ENCODE data around the gene AMDHD1. TPM values are rescaled to one million over a fixed set of nuclear protein-coding genes. Genes with fewer than 3 reads are reported as not detected.
A peak's percentile ranks its signal among the peaks of the same experiment; 100 is the strongest.

The AMDHD1 gene, protein sequence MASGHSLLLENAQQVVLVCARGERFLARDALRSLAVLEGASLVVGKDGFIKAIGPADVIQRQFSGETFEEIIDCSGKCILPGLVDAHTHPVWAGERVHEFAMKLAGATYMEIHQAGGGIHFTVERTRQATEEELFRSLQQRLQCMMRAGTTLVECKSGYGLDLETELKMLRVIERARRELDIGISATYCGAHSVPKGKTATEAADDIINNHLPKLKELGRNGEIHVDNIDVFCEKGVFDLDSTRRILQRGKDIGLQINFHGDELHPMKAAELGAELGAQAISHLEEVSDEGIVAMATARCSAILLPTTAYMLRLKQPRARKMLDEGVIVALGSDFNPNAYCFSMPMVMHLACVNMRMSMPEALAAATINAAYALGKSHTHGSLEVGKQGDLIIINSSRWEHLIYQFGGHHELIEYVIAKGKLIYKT
- 0.44 TPM for total RNA-seq

DNA sequence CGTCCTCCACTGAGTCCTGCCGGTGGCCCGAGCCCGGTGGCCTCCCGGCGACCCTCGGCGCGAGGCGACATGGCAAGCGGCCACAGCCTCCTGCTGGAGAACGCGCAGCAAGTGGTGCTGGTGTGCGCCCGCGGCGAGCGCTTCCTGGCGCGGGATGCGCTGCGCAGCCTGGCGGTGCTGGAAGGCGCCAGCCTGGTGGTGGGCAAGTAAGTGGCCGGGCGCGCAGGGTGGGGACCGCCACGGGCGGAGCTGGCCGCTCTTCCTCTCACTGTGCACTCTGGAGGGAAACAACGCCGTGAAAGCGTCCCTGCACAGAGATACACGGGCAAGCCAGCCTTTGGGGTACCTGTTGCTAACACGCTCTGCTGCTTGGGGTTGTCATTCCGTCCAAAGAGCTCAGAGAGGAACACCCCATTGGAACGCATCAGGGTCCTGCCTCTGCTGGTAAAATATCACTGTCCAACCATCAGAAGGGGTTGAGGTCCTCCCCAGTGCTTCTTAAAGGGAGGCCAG lies at the start of gene AMDHD1:
Gene AMDHD1 (plus strand): TSS at position 2 of the 513 bp plus-strand sequence. CDS start 68 bp downstream, at position 70.
- peak; percentile 77 for ATAC-seq

DNA sequence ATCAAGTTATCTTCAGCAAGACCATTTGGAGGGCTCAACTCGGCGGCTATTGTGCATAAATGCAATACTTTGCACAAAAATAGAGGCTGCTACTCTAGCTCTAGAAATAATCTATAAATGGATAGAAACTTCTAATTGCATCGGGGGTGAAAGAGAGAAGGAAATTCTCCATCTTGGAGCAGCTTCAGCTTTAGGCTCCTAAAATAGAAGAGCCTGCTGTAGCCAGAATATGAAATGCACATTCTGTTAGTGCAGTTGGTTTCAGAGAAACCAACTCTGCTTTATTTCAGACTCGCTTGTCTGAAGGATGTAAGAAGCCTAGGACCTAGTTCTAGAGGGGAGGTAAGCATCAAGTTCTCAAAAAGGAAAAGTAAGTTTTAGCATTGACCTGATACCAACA lies 46.3 kb upstream of the AMDHD1 start:
- no peak for ATAC-seq

DNA sequence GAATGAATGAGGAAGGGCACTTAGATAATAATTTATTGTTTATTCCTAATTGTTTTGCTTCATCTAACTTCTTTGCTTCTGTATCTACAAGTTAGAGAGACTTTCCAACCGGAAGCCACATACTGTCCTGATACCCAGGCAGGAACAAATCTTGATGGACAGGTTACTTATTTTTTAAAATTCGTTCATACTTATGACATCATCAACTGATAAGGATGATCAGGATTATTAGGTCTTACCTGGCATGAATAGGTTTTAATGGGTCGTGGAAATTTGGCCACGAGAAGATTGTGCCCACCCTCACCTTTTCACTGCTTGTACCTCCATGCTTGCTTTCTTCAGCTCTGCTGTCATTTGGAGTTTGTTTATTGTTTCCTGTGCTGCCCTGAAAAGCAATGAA lies 45.0 kb upstream of the AMDHD1 start:
- ATAC-seq, result no peak

DNA sequence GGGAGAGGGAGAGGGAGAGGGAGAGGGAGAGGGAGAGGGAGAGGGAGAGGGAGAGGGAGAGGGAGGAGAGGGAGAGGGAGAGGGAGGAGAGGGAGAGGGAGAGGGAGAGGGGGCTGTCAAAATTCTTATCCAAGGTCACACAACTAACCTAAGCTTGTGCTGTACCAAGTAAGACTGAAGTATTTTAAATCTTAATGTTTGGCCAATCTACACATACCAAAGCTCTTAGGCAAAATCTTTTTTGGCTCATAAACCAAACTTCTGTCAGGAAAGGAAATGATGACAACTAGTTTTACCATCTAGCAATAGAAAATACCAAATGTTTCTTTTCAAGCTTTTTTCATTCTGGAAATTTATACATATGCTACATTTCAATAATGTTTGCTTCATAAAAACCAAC lies 34.6 kb upstream of the AMDHD1 start:
- no peak for ATAC-seq

DNA sequence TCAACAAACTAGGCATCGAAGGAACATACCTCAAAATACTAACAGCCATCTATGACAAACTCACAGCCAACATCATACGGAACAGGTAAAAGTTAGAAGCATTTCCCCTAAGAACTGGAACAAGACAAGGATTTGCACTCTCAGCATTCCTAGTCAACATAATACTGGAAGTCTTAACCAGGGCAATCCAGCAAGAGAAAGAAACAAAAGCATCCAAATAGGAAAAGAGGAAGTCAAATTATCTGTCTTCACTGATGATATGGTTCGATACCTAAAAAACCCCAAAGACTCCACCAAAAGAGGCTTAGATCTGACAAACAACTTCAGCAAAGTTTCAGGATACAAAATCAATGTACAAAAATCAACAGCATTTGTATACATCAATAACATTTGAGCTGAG lies 33.3 kb upstream of the AMDHD1 start:
- ATAC-seq, result no peak

DNA sequence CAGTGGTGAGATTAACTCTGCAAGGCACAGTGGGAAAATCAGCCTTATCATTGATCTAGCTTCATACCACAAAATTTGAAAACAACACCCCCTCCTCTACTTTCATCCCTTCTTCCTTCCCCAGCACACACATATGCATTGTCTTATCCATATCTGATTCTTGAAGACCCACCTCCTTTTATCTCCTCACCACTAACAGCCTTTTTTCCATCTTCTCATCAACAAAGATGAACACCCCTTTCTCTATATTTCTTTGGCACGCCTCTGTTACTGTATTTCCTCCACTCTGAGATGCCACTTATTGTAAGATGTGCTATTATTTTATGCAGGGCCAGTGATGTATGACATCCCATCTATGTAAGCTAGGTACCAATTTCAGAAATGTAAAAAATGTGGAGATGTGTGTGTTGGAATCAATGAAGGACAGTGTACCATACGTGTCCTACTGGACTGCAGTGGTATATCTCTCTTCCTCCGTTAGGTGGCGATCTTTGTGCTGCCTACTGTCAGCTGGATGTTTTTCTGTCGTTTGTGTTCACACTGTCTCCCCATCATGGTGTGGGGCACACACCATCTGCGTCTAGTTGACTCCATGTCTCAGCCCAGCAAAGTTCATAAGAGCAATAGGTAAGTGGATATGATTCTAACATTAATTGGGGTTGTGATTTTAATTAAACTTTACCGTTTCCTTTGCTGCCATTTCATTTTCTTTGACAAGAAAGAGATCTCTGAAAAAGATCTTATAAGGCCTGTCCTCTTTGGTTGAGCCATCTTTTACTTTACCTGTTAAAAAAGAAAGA lies 24.7 kb upstream of the AMDHD1 start:
- ATAC-seq, result peak; percentile 87

DNA sequence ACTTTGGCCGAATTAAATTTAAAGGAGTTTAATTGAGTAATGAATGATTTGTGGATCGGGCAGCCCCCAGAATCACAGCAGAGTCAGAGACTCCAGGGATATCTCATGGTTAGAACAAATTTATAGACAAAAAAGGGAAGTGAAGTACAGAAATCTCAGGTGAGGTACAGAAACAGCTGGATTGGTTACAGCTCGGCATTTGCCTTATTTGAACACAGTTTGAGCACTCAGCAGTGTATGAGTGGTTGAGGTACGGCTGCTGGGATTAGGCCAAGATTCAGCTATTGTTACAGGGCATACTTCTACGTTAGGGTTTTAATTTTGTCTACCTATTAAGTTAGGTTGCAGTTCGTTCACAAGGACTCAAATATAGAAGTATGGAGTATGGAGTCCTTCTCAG lies 24.0 kb upstream of the AMDHD1 start:
- ATAC-seq, result no peak

DNA sequence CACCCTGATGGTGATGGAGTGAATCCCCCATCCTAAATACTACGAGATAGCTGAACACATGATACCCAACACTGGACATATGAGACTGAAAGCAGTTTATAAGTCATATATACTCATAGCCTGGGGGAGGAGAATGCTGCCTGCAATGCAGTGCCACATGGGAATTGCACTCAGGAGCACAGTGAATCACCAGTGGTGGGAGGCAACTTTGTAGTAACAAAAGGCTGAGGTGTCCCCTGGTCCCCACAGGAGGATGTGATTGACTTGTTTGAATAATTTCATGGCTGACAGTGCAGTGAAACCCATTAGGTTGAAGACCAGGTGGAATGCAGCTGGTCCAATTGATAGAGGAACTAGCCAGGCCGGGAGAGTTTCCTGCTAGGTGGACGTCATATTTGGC lies 20.9 kb upstream of the AMDHD1 start:
- no peak for ATAC-seq

DNA sequence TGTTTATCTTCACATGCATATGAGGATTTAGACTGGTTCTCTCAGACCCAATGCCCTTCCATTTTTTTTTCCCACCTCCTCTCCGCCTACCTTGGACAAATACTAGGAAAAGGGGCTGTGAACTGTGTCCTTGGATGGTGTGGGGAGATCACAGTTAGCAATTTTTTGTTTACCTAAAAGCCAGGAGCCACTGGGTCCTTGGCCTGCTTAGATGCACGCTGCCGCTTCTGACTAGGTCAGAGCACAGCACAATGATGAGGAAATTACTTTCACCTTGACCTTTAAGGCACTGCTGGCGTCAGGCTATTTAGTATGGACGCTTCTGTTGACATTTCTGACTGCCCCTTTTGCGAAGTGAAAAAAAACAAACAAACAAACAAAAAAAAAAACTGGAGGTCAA lies 2.6 kb upstream of the AMDHD1 start:
- no peak for ATAC-seq

DNA sequence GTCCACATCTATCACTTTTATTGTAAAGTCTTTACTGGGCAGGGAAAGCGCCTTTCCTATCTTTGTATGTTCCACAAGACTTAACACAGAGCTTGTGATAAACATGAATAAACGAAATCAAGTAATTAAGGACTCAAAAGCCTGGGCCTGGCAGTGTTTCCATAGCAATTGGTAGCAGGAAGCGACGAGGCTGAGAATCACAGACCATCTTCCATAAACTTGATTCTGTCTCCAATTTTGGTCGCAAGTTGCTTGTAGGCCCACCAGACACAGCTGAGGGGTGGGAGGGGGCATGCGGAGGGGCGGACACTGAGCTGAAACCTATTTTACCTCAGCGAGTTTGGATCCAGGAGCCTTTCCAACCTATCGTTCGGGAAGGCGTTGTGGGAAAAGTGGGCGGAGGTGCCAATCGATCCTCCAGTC lies 1.0 kb upstream of the AMDHD1 start:
- ATAC-seq, result no peak

DNA sequence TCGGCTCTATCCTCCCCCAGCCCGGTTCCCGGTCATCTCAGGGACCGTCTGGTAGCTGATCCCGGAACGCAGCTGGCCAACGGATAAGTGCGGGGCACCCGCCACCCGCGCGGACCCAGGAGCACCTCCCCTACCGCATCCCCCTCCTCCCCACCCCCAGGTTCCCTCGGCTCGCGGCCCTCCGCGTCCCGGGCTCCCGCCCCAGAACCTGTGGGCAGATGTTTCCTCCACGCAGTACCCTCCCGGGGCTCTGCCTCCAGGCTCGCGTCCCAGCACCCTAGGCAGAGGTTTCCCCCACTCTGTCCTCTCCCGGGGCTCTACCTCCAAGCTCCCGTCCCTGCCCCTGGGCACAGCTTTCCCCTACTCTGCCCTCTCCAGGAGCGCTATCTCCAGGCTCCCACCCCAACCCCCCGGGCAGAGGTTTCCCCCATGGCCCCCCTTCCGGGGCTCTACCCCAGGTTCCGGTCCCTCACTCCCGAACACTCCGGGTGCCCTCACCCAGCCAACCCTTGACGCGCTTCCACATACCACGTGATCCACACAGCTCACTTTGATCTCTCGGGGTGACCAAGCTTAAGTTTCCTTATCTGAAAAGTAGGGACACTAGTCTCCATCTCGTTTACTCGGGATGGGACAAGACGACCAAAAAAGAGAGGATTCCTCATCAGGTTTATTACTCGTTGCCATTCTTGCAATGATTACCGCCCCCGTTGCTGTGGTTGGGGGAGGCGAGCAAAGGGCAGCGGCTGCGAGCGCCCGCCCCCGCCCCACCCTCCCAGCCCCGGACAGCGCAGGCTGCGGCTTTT lies 404 bp upstream of the AMDHD1 start, which contains the start of gene CCDC38:
Gene CCDC38 (minus strand): TSS at position 91 of the 806 bp plus-strand sequence. CDS start 6,105 bp downstream, outside the sequence.
- peak; percentile 96 for ATAC-seq

DNA sequence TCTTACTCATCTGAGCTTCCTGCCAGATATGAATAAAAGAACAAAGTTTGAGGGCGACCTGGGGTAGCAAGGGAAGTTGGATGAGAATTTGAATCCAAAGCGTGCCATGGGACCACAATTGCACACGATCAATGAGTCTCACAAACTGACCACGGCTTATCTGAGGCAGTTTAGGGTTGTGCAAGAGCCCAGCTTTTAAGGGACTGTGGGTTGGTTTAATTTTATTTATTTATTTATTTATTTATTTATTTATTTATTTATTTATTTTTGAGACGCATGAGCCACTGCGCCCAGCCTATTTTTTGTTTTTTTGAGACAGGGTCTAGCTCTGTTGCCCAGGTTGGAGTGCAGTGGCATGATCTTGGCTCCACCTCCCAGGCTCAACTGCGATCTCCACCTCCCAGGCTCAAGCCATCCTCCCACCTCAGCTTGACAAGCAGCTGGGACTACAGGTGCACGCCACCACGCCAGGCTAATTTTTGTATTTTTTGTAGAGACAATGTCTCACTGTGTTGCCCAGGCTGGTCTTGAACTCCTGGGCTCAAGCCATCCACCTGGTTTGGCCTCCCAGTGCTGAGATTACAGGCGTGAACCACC lies 1.1 kb downstream of the AMDHD1 start:
- no peak for ATAC-seq

DNA sequence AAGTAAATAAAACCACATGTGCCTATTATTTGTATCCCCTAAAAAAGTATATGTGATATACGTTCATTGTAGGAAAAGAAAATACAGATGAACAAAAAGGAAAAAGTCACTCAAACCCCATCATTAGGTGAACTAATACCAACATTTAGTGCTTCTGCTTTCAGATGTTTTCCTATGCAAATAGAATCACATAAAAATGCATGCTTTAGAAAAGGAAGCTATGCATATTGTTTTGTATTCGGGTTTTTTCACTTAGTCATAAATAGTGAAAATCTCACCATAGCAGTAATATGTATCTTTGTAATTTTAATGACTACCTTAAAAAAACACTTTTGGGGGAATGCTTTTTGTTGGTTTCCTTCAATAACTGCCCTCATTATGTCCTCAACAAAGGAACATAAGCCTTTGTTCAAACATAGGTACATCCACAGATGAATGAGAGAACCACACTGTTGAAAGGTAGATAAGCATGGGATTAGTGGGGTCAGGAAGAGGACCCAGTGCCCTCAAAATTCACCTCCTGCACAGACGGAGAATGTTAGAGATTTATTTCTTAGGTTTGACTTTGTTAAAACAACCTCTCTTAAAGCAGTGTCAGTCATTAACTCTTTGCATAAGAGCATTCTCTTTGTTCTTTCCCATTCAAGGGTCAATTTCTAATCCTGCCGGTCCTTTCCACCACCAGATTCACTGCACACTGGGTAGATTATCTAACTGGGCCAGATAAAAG lies 6.5 kb downstream of the AMDHD1 start:
- ATAC-seq, result no peak

DNA sequence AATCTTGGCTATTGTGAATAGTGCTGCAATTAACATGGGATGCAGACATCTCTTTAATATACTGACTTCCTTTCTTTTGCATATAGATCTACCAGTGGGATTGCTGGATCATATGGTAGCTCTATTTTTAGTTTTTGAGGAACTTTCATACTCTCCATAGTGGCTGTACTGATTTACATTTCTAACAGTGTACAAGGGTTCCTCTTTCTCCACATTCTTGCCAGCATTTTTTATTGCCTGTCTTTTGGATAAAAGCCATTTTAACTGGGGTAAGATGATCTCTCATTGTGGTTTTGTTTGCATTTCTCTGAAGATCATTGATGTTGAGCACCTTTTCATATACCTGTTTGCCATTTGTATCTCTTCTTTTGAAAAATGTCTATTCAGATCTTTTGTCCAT lies 8.4 kb downstream of the AMDHD1 start:
- no peak for ATAC-seq

DNA sequence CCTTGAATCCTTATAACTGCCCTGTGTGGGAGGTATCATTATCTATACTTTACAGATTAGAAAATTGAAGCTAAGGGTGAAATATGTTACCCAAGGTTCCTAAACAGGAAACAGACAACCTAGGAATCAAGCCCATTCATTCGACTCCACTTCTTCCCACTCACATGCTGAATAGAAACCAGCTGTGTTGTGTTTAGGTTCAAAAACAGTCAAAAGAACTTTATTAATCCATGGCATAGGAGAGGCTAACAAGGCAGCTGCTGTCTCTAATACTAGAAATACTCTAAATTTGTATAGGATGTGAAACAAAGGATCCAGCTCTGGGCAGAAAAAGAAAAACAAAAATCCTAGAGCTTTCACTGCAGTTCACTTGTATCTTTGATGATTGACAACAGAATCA lies 9.9 kb downstream of the AMDHD1 start:
- no peak for ATAC-seq

DNA sequence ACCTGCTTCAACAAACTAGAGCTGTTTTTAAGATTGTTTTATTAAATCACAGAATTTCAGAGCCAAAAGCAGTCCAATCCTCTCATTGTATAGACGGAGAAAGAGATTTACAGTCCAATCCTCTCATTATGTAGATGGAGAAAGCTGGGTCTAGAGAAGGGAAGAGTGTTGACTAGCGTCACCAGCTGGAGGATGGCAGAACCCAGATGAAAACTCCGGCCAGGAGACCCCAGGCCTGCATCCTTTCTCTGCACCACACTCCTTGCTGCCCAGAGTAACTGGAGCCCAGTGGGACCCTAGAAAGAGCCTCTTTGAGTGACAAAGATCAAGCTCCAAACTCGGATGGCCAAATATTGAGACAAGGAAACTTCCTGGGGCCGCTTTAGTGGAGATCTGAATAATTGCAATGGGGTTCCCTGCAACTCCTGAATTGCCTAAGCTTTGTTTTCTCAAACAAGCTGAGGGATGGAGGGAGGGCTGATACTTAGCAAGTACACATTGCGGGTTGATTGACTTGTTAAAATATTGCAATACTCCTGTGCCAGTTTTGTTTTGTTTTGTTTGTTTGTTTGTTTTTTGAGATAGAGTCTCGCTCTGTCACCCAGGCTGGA lies 12.5 kb downstream of the AMDHD1 start:
- no peak for ATAC-seq

DNA sequence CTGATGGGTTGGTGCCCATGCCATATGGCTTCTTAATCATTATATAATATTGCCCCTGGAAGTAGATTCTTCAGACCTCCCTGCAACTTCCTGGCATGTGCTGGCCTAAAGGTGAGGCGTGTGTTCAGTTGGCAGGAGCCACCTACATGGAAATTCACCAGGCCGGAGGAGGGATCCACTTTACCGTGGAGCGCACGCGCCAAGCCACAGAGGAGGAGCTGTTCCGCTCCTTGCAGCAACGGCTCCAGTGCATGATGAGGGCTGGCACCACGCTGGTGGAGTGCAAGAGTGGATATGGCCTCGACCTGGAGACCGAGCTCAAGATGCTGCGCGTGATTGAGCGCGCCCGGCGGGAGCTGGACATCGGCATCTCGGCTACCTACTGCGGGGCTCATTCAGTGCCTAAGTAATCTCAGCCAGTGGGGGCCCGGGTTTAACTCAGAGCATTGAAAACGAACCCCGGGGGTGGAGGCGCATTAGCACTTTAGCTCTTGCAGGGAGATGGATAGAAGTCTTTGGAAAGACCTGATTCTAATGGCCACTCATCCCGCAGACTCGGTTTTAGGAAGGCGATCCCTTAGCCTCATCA lies 13.5 kb downstream of the AMDHD1 start:
- no peak for ATAC-seq

DNA sequence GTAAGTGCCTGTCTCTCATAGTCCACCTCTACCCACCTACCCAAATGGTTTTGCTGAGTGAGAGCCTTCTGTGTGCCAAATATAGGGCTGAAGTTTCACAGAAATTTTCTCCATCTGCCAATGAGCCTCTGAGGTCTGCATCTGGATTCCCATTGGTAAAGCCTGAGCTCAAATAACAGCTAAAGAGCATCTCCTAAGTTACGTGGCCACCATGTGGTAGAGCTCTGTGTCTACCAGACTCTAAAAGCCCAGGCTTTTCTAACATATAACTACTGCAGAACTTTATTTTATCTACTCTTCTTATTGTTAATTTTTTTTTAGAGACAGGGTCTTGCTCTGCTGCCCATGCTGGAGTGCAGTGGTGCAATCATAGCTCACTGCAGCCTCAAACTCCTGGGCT lies 16.0 kb downstream of the AMDHD1 start:
- ATAC-seq, result peak; percentile 48

DNA sequence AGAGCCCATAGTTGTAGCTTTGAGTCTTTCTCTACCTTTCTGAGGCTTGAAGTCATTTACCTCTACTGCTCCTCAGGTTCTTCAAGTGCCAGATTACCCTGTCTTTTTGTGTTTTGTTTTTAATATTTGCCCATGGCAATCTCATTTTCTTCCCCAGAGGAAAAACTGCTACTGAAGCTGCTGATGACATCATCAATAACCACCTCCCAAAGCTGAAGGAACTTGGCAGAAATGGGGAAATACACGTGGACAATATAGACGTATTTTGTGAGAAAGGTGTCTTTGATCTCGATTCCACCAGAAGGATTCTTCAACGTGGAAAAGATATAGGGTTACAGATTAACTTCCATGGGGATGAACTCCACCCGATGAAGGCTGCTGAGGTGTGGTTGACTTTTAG lies 17.1 kb downstream of the AMDHD1 start:
- no peak for ATAC-seq

DNA sequence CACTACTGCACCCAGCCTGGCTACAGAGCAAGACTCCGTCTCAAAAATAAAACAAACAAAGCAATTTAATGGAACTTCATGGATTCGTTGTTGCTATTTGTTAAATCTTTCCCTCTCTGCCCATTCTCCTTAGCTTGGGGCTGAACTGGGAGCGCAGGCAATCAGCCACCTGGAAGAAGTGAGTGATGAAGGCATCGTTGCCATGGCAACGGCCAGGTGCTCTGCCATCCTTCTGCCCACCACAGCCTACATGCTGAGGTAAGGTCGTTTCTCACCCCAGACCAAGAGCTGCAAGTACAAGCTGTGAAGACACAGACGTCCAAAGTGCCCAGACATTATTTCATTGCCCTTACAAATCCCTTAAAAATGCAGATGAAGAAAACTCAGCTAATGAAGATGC lies 19.1 kb downstream of the AMDHD1 start:
- no peak for ATAC-seq

DNA sequence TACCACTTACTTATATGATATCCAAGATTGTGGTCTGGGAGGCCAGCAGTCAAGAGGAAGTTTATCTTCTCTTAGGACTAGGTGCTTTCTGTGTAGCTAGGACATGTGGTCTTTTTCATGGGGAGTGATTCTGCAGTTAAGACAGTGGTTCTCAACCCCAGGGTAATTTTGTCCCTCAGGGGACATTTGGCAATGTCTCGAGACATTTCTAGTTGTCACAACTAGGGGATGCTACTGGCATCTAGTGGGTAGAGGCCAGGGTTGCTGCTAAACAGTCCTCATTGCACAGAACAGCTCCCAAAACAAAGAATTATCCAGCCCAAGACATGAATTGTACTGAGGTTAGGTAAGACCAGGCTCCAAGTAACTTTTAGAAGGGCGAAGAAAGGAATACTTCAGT lies 20.0 kb downstream of the AMDHD1 start:
- no peak for ATAC-seq
